ENCODE results near the gene ST8SIA1. TPM values are rescaled to one million over a fixed set of nuclear protein-coding genes. Genes with fewer than 3 reads are reported as not detected.

Gene ST8SIA1
- total RNA-seq, 1 experiment from 2014 or later, result not detected

GRCh38 chr12:22306311-22306710 is 28.2 kb downstream of the ST8SIA1 start:
- H3K36me3 Mint-ChIP-seq (ENCODE audit: insufficient read depth in 1 of 3, low read depth in 3 of 3), result peaks cover 5 to 17% (median 9%) of the 10 kb centered on the region in 3 experiments; a peak in 6 of 7 replicates
- no peak overlapping the region for H2AFZ ChIP-seq (ENCODE audit: low read length)
- no peak for TF ChIP-seq CTCF (conservative IDR thresholded peaks at IDR 0.05)

More at GRCh38 chr12:22306311-22306710, 28.2 kb downstream of the ST8SIA1 start:
- Histone ChIP-seq H2BK120ac (ENCODE audit: low read depth, low read length, poor library complexity, severe bottlenecking) (no peak overlapping the region), H3K14ac (ENCODE audit: insufficient read depth, low read length) (no peak overlapping the region), H3K18ac (ENCODE audit: insufficient read length, low read depth, low read length) (no peak overlapping the region), H2BK15ac (ENCODE audit: low read depth, low read length) (no peak overlapping the region), H2BK5ac (ENCODE audit: insufficient read length, low read length) (no peak overlapping the region), H3K4me1 (ENCODE audit: insufficient read depth, low read length) (no peaks in the 10 kb centered on the region; the same call in 1 of the 2 replicates), H2BK20ac (ENCODE audit: low read depth, low read length, poor library complexity, severe bottlenecking) (no peak overlapping the region), H3K4ac (ENCODE audit: low read depth, low read length) (no peak overlapping the region), H3K56ac (ENCODE audit: insufficient read length, low read depth, low read length) (no peak overlapping the region), H2AK5ac (ENCODE audit: insufficient read length, low read length) (no peak overlapping the region), H4K91ac (ENCODE audit: insufficient read length, low read depth, low read length) (no peak overlapping the region), H3K23me2 (ENCODE audit: insufficient read length, low read depth, low read length, poor library complexity, severe bottlenecking) (no peaks in the 10 kb centered on the region), H3K79me2 (ENCODE audit: insufficient read depth, low read length) (no peaks in the 10 kb centered on the region), H4K5ac (ENCODE audit: insufficient read length, low read depth, low read length) (no peak overlapping the region), H3K79me1 (ENCODE audit: insufficient read depth, low read depth, low read length, poor library complexity, severe bottlenecking) (no peaks in the 10 kb centered on the region), H3K27me3 (ENCODE audit: insufficient read depth, low read length) (no peaks in the 10 kb centered on the region), H4K20me1 (ENCODE audit: control insufficient read depth, insufficient read depth, insufficient read length) (no peaks in the 10 kb centered on the region), H3K23ac (ENCODE audit: insufficient read length, low read depth, low read length) (no peak overlapping the region), H3K9me3 (ENCODE audit: control insufficient read depth, low read depth, low read length) (no peaks in the 10 kb centered on the region), H3K27ac (ENCODE audit: insufficient read length, low read depth, low read length) (no peak overlapping the region), H3K9ac (ENCODE audit: extremely low read depth, insufficient read length, low read length) (no peak overlapping the region), H2BK12ac (ENCODE audit: insufficient read length, low read depth, low read length) (no peak overlapping the region), H3T11ph (ENCODE audit: low read length) (no peak overlapping the region), H3K4me2 (ENCODE audit: insufficient read depth, insufficient read length, low read length) (no peak overlapping the region), H4K8ac (replicated peaks; ENCODE audit: insufficient read length, low read depth, low read length) (no peak overlapping the region)
- Mint-ChIP-seq H3K9me3 (peaks cover 17 to 25% of the 10 kb centered on the region in 2 experiments), H3K4me3 (no peak overlapping the region), H3K27ac (no peak overlapping the region), H3K27me3 (ENCODE audit: low read depth) (no peaks in the 10 kb centered on the region; the same call in 1 of the 2 replicates), H3K4me1 (peaks cover 2 to 7% of the 10 kb centered on the region in 2 experiments; a peak in 2 of 4 replicates)
- no peak for DNase-seq
